ENCODE results near the gene CABP2. TPM values are rescaled to one million over a fixed set of nuclear protein-coding genes. Genes with fewer than 3 reads are reported as not detected.
A peak's percentile ranks its signal among the peaks of the same experiment; 100 is the strongest.

The CABP2 gene
- total RNA-seq, 2 donors from 2014 or later = not detected

GRCh38 chr11:67562963-67563704, 39.9 kb upstream of the CABP2 start:
- H3K9me3 ChIP-seq (ENCODE audit: control insufficient read depth, low read length) = no peaks in the 10 kb centered on the region
- Mint-ChIP-seq H3K9me3 (no peaks in the 10 kb centered on the region), H3K27me3 (ENCODE audit: insufficient read depth) (peaks cover 3% of the 10 kb centered on the region), H3K27ac (peak overlapping the region; percentile 36), H3K4me1 (peaks cover 8% of the 10 kb centered on the region), H3K36me3 (ENCODE audit: low read depth) (no peaks in the 10 kb centered on the region), H3K4me3 (no peak overlapping the region)
- H3K36me3 ChIP-seq (ENCODE audit: control insufficient read depth, insufficient read depth, low read length) = no peaks in the 10 kb centered on the region
- H3K27ac ChIP-seq (ENCODE audit: low read depth, low read length) = peak overlapping the region; percentile 69
- no peaks in the 10 kb centered on the region for H3K4me1 ChIP-seq (ENCODE audit: control insufficient read depth, insufficient read depth, low read length)
- no peak overlapping the region for H3K4me3 ChIP-seq (ENCODE audit: low read length)
- WGBS, 2 experiments (ENCODE audit: insufficient coverage in 1 of 2, insufficient read length in 1 of 2) = 78 to 91% methylated on average over 3 to 10 of the region's 10 CpGs
- TF ChIP-seq, protein P1, sequence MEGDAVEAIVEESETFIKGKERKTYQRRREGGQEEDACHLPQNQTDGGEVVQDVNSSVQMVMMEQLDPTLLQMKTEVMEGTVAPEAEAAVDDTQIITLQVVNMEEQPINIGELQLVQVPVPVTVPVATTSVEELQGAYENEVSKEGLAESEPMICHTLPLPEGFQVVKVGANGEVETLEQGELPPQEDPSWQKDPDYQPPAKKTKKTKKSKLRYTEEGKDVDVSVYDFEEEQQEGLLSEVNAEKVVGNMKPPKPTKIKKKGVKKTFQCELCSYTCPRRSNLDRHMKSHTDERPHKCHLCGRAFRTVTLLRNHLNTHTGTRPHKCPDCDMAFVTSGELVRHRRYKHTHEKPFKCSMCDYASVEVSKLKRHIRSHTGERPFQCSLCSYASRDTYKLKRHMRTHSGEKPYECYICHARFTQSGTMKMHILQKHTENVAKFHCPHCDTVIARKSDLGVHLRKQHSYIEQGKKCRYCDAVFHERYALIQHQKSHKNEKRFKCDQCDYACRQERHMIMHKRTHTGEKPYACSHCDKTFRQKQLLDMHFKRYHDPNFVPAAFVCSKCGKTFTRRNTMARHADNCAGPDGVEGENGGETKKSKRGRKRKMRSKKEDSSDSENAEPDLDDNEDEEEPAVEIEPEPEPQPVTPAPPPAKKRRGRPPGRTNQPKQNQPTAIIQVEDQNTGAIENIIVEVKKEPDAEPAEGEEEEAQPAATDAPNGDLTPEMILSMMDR (conservative IDR thresholded peaks at IDR 0.05) = no peak
- H3K27me3 ChIP-seq (ENCODE audit: control insufficient read depth, insufficient read depth, low read length, poor library complexity, severe bottlenecking) = no peaks in the 10 kb centered on the region
- DNase-seq = no peak
- H3K9ac ChIP-seq (ENCODE audit: extremely low read depth, low read length, poor library complexity, severe bottlenecking) = no peak overlapping the region

DNA sequence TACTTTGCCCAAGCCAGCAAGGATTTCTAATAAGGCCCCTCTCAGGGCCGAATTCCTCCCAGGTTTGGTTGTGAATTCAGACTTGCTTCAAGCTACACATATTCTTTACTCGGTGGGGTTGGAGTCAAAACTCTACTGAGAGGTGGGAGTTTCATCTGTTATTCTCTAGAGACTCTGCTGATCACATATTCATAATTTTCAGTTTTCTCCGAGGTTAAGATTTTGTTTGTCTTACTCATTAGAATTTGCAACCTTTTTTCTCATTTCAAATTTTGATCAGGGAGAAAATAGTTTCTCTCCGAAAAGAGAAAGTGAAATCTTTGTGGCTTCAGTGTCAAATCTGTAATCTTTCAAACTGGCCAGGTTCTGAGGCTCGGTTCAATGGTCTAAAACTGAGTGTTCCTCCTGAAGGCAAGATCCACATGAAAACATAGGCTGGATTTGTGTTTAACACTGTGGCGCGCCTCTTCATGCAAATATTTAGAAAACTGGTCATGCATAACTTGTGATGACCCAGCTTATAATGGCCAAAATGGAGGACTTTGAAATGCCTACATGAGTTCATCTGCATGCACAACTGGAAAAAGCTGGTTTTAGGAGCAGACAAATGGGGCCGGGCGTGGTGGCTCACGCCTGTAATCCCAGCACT, 38.8 kb upstream of the CABP2 start:
- H3K36me3 Mint-ChIP-seq (ENCODE audit: low read depth) = no peaks in the 10 kb centered on the region
- Histone ChIP-seq H3K4me3 (ENCODE audit: low read length) (no peak overlapping the region), H3K27ac (ENCODE audit: low read depth, low read length) (no peak overlapping the region), H3K9me3 (ENCODE audit: control insufficient read depth, low read length) (no peaks in the 10 kb centered on the region), H3K36me3 (ENCODE audit: control insufficient read depth, insufficient read depth, low read length) (no peaks in the 10 kb centered on the region), H3K27me3 (ENCODE audit: control insufficient read depth, insufficient read depth, low read length, poor library complexity, severe bottlenecking) (no peaks in the 10 kb centered on the region), H3K4me1 (ENCODE audit: control insufficient read depth, insufficient read depth, low read length) (no peaks in the 10 kb centered on the region), H3K9ac (ENCODE audit: extremely low read depth, low read length, poor library complexity, severe bottlenecking) (no peak overlapping the region)
- TF ChIP-seq, protein P1 (conservative IDR thresholded peaks at IDR 0.05) = no peak
- no peaks in the 10 kb centered on the region for H3K9me3 Mint-ChIP-seq
- DNase-seq = no peak
- WGBS, 2 experiments (ENCODE audit: insufficient coverage in 1 of 2, insufficient read length in 1 of 2) = 83 to 97% methylated on average over 7 to 10 of the region's 10 CpGs
- no peak overlapping the region for H3K27ac Mint-ChIP-seq
- peaks cover 3% of the 10 kb centered on the region for H3K27me3 Mint-ChIP-seq (ENCODE audit: insufficient read depth)
- no peak overlapping the region for H3K4me3 Mint-ChIP-seq
- peaks cover 8% of the 10 kb centered on the region for H3K4me1 Mint-ChIP-seq

DNA sequence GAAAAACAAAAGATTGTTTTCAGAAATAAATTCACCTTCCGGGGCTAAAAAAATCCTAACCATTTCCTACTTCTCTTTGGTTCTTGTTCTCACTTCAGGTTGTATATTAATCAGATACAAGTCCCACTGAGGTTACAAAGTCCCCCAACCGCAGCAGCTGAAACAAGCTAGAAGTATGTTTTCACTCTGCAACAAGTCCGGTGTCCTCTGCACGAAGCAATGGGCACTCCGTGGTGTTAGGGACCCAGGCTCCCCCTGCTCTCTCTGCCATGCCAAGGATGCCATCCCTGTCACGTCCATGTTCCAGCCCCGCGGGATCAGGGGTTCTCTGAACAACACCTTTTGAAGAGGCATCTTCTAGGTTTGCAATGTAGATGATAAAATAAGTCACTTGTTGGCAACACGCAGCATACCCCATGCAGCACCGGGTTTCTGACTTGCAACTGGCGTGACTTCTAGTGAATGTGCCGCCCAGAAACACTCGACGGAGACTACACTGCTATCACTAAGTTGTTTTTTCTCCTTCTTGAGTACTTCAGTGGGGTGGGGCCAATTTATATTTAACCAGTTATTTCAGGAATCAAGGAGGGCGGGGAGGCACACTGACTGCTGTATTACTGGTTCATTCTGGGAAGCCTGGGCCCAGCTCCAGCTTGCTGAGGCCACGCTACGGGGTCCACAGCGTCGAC, 35.0 kb upstream of the CABP2 start:
- H3K4me1 Mint-ChIP-seq = peaks cover 6% of the 10 kb centered on the region
- Histone ChIP-seq H3K9ac (ENCODE audit: extremely low read depth, low read length, poor library complexity, severe bottlenecking) (no peak overlapping the region), H3K27ac (ENCODE audit: low read depth, low read length) (no peak overlapping the region), H3K4me1 (ENCODE audit: control insufficient read depth, insufficient read depth, low read length) (no peaks in the 10 kb centered on the region), H3K9me3 (ENCODE audit: control insufficient read depth, low read length) (no peaks in the 10 kb centered on the region), H3K4me3 (ENCODE audit: low read length) (no peak overlapping the region), H3K27me3 (ENCODE audit: control insufficient read depth, insufficient read depth, low read length, poor library complexity, severe bottlenecking) (no peaks in the 10 kb centered on the region), H3K36me3 (ENCODE audit: control insufficient read depth, insufficient read depth, low read length) (no peaks in the 10 kb centered on the region)
- WGBS, 2 experiments (ENCODE audit: insufficient coverage in 1 of 2, insufficient read length in 1 of 2) = 93 to 96% methylated on average over 11 to 19 of the region's 19 CpGs
- peaks cover 3% of the 10 kb centered on the region for H3K27me3 Mint-ChIP-seq (ENCODE audit: insufficient read depth)
- no peak overlapping the region for H3K4me3 Mint-ChIP-seq
- no peak for DNase-seq
- TF ChIP-seq, protein P1 (conservative IDR thresholded peaks at IDR 0.05) = no peak
- no peak overlapping the region for H3K27ac Mint-ChIP-seq
- peaks cover 2% of the 10 kb centered on the region for H3K9me3 Mint-ChIP-seq
- H3K36me3 Mint-ChIP-seq (ENCODE audit: low read depth) = no peaks in the 10 kb centered on the region

Measured in endodermal cell (in vitro differentiated cells).